Measurements from ENCODE around the gene EHD4. TPM values are rescaled to one million over a fixed set of nuclear protein-coding genes. Genes with fewer than 3 reads are reported as not detected.

EHD4 gene
- polyA plus RNA-seq, 2 of the 4 experiments (the other 2 are of a cell fraction) = 8.2 to 9.0 TPM

- H3K27ac ChIP-seq = no peak overlapping the region
- no peak overlapping the region for H3K4me2 ChIP-seq
- H3K4me3 ChIP-seq = no peak overlapping the region
- CTCF ChIA-PET = interaction anchor here (0.8 to 1.1 kb wide), 3 partner anchors 13 to 49 kb away, joined by 3 to 4 read pairs (median 3); no protein-coding TSS in a partner anchor
- H3K4me1 ChIP-seq = no peaks in the 10 kb centered on the region
- POLR2A ChIA-PET = no interaction called here
- TF ChIP-seq HOXB5 (CRISPR knock-in tag; IDR thresholded peaks at IDR 0.05) (no peak), POLR2A (IDR thresholded peaks at IDR 0.05; ENCODE audit: low read length) (no peak), SREBF2 (IDR thresholded peaks at IDR 0.05) (no peak), NPAS2 (CRISPR knock-in tag; IDR thresholded peaks at IDR 0.05; ENCODE audit: borderline replicate concordance) (no peak), CHD2 (IDR thresholded peaks at IDR 0.05; ENCODE audit: low read length, partially characterized antibody) (no peak)
- DNase-seq (ENCODE audit: low read depth in 1 of 2, low spot score in 1 of 2) (no peak), FAIRE-seq (no peak), ATAC-seq (no peak)
- WGBS (ENCODE audit: missing lambda C conversion rate) = 62% methylated on average over 9 of the region's 19 CpGs
- H3K9me3 ChIP-seq = no peaks in the 10 kb centered on the region
These were observed 101.0 kb downstream of the EHD4 start for GRCh38 chr15:41871175-41871905.

- ChIA-PET POLR2A (no interaction called here), CTCF (interaction anchor here (0.8 to 1.1 kb wide), 3 partner anchors 12 to 50 kb away, joined by 3 to 4 read pairs (median 3); no protein-coding TSS in a partner anchor)
- no peak overlapping the region for H3K4me3 ChIP-seq
- FAIRE-seq = no peak
- ATAC-seq = no peak; a peak in 1 of 6 replicates
- no peaks in the 10 kb centered on the region for H3K9me3 ChIP-seq
- H3K4me1 ChIP-seq = no peaks in the 10 kb centered on the region
- 70% methylated on average over 9 of the region's 9 CpGs for WGBS (ENCODE audit: missing lambda C conversion rate)
- no peak overlapping the region for H3K4me2 ChIP-seq
- H3K27ac ChIP-seq = no peak overlapping the region
- no peak for TF ChIP-seq NR3C1 (IDR thresholded peaks at IDR 0.05)
- no peak for TF ChIP-seq PBX3 (IDR thresholded peaks at IDR 0.05)
- no peak for TF ChIP-seq KDM5A (IDR thresholded peaks at IDR 0.05)
- no peak for TF ChIP-seq RNF2 (IDR thresholded peaks at IDR 0.05; ENCODE audit: borderline replicate concordance, low read depth)
- no peak for TF ChIP-seq MAFK (IDR thresholded peaks at IDR 0.05; ENCODE audit: partially characterized antibody)
- DNase-seq (ENCODE audit: low read depth in 1 of 2, low spot score in 1 of 2) = no peak
These were observed 101.7 kb downstream of the EHD4 start for GRCh38 chr15:41870689-41871081.

- no peak for FAIRE-seq
- Histone ChIP-seq H3K27ac (no peak overlapping the region), H3K9me3 (no peaks in the 10 kb centered on the region), H3K4me3 (no peak overlapping the region), H3K4me1 (no peaks in the 10 kb centered on the region), H3K4me2 (no peak overlapping the region)
- ChIA-PET POLR2A (no interaction called here), CTCF (interaction anchor here (0.9 to 1.1 kb wide), 2 partner anchors 35 to 50 kb away, joined by 3 to 4 read pairs; no protein-coding TSS in a partner anchor)
- no peak for DNase-seq (ENCODE audit: low read depth in 1 of 2, low spot score in 1 of 2)
- ATAC-seq = no peak
- 81% methylated on average over 30 of the region's 42 CpGs for WGBS (ENCODE audit: missing lambda C conversion rate)
- no peak for TF ChIP-seq ATOH8 (CRISPR knock-in tag; IDR thresholded peaks at IDR 0.05; ENCODE audit: low read depth)
- TF ChIP-seq ESRRA (IDR thresholded peaks at IDR 0.05; ENCODE audit: borderline replicate concordance, low read length) = no peak
These were observed 102.3 kb downstream of the EHD4 start for GRCh38 chr15:41869770-41870688.

GRCh38 chr15:41868321-41868720 is 104.0 kb downstream of the EHD4 start:
- 87% methylated on average over 4 of the region's 15 CpGs for WGBS (ENCODE audit: missing lambda C conversion rate)
- DNase-seq (ENCODE audit: low read depth in 1 of 2, low spot score in 1 of 2) (no peak), FAIRE-seq (no peak), ATAC-seq (no peak)
- POLR2A ChIA-PET = interaction anchor here (0.6 kb wide), 1 partner anchor 324 kb away, joined by 5 read pairs; the partner anchor contains the start of gene RPAP1
- TF ChIP-seq ZFP36 (IDR thresholded peaks at IDR 0.05; ENCODE audit: borderline replicate concordance, partially characterized antibody) (no peak), RCOR1 (IDR thresholded peaks at IDR 0.05; ENCODE audit: low read depth, low read length) (no peak), NPAS2 (CRISPR knock-in tag; IDR thresholded peaks at IDR 0.05; ENCODE audit: borderline replicate concordance) (no peak), JUNB (IDR thresholded peaks at IDR 0.05) (no peak), CHD2 (IDR thresholded peaks at IDR 0.05; ENCODE audit: low read length, partially characterized antibody) (no peak), RAD21 (conservative IDR thresholded peaks at IDR 0.05 in 1 of 2, IDR thresholded peaks at IDR 0.05 in 1 of 2) (no peak), GATA3 (IDR thresholded peaks at IDR 0.05; ENCODE audit: borderline replicate concordance) (no peak), POLR2AphosphoS2 (conservative IDR thresholded peaks at IDR 0.05; ENCODE audit: low read length) (no peak)
- Histone ChIP-seq H3K4me1 (no peaks in the 10 kb centered on the region), H3K4me3 (no peak overlapping the region), H3K27ac (no peak overlapping the region), H3K4me2 (no peak overlapping the region), H3K9me3 (no peaks in the 10 kb centered on the region)
- CTCF ChIA-PET = interaction anchor here (0.6 kb wide), 1 partner anchor 9 kb away, joined by 3 read pairs; no protein-coding TSS in a partner anchor

All from A549 (cell line).